ENCODE results near the gene CLTCL1.

DNA sequence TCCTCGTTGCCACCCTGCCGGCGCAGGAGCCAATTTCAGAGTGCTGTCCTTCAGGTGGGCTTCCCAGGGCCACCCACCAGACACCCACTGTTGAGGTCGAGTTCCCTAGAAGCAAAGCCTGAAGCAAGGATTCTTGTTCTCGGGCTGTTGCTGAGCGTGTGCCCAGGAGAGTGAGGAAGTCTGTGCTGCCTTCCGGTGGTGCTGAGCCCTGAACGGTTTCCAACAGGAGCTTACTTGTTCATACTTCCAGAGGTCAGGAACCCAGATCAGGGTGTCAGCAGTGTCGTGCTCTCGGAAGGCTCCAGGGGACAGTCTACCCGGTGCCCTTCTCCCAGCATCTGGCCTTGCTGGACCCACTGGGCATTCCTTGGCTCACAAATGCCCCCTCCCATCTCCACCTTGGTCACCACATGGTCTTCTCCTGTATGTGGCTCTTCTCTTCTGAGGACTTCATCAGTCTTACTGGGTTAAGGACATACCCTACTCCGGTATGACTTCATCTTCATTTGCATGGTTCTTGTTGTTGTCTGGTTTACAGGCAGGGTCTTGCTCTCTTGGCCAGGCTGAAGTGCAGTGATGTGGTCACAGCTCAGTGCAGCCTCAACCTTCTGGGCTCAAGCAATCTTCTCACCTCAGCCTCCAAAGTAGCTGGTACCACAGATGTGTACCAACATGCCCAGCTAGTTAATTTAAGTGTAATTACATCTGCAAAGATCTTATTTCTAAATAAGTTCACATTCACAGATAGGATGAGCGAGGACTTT is 124.2 kb downstream of the CLTCL1 start:
- TF ChIP-seq CTCF (IDR thresholded peaks at IDR 0.05 in 8 of 11, conservative IDR thresholded peaks at IDR 0.05 in 3 of 11), result no peak
- no peak for TF ChIP-seq POLR2A (IDR thresholded peaks at IDR 0.05)
- TF ChIP-seq POLR2AphosphoS5 (IDR thresholded peaks at IDR 0.05), result no peak
